RWPE1 (cell line): ENCODE results near the gene B4GAT1.

Source experiments
- CTCF ChIA-PET: fragments of 350-600 bp; sonication (Branson Sonifier 250); formaldehyde crosslinking; extraction: SDS; loops from one replicate; lab custom pipeline; 2021; lab: Yijun Ruan, JAX
- POLR2A ChIA-PET: fragments of 400-600 bp; formaldehyde crosslinking; extraction: SDS; loops from one replicate; lab custom pipeline; 2020; ENCODE audit warnings: antibody characterized with exemption; ENCODE audit not compliant: low non-redundant PET; lab: Yijun Ruan, JAX
- DNase-seq: peaks from one replicate; pipeline ENCODE4 v3.0.0; 2012; ENCODE audit warnings: low spot score
- H3K27ac ChIP-seq: fragments of 450-650 bp; 2 replicates; pipeline ENCODE4 v1.5.1; 2017
- TF ChIP-seq, protein P1 (sequence below): fragments of 450-650 bp; conservative IDR thresholded peaks from 2 replicates; pipeline ENCODE4 v1.5.1; 2017; ENCODE audit warnings: low read depth, mild to moderate bottlenecking

B4GAT1 gene

DNA sequence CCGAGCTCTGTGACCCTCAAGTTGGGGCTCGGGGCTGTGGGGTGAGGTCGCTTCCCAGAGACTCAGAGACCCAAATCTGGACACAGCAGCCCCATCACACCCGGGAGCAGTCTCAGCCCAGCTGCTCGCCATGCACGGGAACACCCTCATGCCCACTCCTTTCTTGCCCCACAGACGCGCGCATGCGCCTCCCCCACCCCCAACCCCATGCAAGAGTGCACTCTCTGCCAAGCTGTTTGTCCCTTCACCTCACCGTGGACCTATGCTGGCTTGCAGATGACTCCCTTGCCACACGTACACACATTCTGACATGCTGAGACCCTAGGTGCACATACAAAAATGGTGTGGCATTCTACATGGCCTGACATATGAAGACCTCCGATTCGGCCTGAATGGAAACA lies 30.1 kb downstream of the B4GAT1 start:
- no peak for DNase-seq
- POLR2A ChIA-PET: no interaction called here
- peak overlapping the region; percentile 93 for H3K27ac ChIP-seq
- TF ChIP-seq, protein P1, sequence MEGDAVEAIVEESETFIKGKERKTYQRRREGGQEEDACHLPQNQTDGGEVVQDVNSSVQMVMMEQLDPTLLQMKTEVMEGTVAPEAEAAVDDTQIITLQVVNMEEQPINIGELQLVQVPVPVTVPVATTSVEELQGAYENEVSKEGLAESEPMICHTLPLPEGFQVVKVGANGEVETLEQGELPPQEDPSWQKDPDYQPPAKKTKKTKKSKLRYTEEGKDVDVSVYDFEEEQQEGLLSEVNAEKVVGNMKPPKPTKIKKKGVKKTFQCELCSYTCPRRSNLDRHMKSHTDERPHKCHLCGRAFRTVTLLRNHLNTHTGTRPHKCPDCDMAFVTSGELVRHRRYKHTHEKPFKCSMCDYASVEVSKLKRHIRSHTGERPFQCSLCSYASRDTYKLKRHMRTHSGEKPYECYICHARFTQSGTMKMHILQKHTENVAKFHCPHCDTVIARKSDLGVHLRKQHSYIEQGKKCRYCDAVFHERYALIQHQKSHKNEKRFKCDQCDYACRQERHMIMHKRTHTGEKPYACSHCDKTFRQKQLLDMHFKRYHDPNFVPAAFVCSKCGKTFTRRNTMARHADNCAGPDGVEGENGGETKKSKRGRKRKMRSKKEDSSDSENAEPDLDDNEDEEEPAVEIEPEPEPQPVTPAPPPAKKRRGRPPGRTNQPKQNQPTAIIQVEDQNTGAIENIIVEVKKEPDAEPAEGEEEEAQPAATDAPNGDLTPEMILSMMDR: no peak
- CTCF ChIA-PET: interaction anchor here (0.8 to 0.9 kb wide), 2 partner anchors 12 to 69 kb away, joined by 3 to 4 read pairs; no protein-coding TSS in a partner anchor

DNA sequence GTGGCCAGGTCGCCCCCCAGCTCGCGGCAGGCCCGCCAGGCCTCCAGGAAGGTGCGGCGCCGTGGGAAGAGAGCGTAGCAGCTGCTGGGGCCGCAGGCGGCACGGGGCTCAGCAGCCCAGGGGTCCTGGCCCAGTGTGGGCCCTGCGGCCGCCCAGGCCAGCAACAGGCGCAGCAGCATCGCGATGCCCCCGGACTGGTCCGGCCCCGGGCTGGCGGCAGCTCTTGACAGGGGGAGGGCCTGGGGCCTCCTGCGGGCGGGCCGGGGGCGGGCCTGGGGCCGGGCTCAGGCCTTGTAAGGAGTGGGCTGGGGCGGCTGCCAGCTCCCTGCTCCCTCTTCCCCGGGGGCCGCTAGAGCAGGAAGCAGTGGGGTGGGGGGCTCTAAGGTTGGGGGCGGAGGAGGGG lies 30.6 kb downstream of the B4GAT1 start, which contains the start of gene CD248:
Gene CD248 (minus strand): TSS at position 196 of the 403 bp plus-strand sequence. CDS start 17 bp downstream, at position 179.
- TF ChIP-seq, protein P1: no peak
- H3K27ac ChIP-seq: peak within 1 kb of the TSS; percentile 93
- ChIA-PET POLR2A (no interaction called here), CTCF (interaction anchor here (0.8 to 0.9 kb wide), 2 partner anchors 12 to 69 kb away, joined by 3 to 4 read pairs; no protein-coding TSS in a partner anchor)
- DNase-seq: no peak

DNA sequence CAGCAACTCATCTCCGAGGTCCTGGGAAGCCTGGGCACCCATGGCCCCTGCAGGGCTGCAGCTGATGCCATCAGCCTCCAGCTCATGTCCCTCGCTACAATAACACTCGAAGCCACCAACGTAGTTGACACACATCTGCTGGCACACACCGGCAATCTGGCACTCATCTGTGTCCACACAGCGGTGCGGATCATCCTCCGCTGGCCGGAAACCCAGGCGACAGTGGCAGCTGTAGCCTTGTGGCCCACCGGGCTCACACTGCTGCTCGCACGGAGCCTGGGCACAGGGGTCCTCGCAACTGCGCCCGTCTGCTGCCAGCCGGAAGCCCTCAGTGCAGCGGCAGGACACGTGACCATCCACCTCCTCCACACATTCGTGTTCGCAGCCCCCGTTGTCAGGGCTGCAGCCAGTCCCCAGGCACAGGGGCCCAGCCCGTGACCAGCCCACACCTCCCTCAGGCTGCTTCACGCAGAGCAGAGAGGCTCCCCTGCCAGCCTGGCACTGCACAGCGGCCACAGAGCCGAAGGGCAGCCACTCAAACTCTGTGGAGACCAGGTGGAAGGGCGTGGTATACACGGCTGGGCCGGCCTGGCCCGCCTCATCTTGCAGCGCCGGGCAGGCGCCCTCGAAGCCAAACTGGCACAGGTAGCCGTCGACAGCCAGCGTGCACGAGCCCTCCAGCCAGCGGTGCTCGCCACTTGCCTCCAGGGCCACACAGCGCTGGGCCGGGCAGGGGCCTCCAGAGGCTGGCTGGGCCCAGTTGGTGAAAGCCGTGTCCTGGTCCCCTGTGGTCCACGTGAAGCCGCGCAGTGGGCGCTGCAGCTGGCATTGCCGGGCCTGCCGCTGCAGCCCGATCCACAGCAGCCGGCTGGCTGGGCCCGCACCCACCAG lies 31.3 kb downstream of the B4GAT1 start:
- no peak for DNase-seq
- H3K27ac ChIP-seq: peak overlapping the region; percentile 93
- POLR2A ChIA-PET: no interaction called here
- CTCF ChIA-PET: interaction anchor here (0.6 to 1.1 kb wide), 4 partner anchors 13 to 70 kb away, joined by 3 to 4 read pairs (median 3); no protein-coding TSS in a partner anchor
- TF ChIP-seq, protein P1: no peak

DNA sequence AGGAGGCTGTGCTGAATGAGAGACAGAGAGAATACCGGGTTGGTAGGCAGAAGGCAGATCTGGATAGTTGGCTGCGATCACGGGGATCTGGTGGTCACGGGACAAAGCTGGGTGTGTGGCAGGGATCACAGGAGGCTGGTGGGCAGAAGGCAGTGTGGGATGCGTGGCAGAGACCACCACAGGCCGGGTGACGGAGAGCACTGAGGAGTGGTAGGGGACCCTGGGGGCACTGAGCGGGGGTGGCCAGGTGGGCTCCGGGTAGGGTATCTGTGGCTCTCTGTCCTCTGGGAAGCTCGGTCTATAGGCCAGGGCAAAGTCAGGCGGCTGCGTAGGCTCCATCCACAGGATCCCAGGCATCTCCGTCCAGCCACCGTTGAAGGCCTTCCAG lies 31.9 kb downstream of the B4GAT1 start:
- ChIA-PET POLR2A (no interaction called here), CTCF (interaction anchor here (0.6 to 1.1 kb wide), 2 partner anchors 13 to 29 kb away, joined by 3 read pairs; no protein-coding TSS in a partner anchor)
- DNase-seq: no peak
- TF ChIP-seq, protein P1: no peak
- H3K27ac ChIP-seq: peak overlapping the region; percentile 93

DNA sequence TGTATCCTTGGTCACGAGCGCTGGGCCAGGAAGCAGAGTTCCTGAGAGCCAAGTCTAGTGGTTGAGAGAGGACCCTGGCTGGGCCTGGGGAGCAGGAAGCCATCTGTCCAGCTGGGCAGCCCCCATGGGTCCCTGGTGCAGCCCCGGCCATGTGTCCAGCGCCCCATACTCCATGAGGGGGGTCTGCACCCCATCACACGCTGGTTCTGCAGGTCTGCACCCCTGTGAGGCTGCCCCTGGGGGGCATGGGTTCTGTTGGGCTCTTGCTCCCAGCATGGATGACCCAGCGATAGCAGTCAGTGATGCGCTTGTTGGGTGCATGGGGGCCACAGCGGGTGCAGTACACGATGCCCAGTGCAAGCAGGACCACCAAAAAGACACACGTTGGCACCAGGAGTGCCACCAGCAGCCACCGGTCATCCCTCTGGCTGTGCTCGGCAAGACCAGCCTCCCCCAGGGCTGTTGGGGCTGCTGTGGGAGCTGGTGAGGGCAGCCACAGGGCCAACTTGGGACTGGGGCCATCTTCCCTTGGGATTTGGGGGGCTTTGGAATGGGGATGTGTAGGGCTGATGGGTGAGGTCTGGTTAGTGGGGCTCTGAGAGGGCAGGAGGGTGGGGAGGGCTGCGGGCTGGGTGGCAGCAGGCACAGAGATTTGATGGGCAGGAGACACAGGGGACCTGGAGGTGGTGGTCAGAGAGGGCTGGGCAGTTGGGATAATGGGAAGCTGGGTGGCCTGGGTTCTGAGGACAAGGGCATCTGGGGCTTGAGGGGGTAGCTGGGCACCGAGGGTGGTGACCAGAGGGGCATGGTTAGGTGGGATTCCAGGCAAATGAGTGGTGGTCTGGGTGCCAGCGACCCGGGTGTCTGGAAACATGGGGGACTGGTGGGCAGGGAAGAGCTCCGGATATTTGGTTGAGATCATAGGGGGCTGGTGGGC lies 32.6 kb downstream of the B4GAT1 start:
- peak overlapping the region; percentile 93 for H3K27ac ChIP-seq
- ChIA-PET CTCF (interaction anchor here (1.0 to 1.1 kb wide), 2 partner anchors 14 to 75 kb away, joined by 3 read pairs; no protein-coding TSS in a partner anchor), POLR2A (no interaction called here)
- DNase-seq: no peak
- TF ChIP-seq, protein P1: no peak

DNA sequence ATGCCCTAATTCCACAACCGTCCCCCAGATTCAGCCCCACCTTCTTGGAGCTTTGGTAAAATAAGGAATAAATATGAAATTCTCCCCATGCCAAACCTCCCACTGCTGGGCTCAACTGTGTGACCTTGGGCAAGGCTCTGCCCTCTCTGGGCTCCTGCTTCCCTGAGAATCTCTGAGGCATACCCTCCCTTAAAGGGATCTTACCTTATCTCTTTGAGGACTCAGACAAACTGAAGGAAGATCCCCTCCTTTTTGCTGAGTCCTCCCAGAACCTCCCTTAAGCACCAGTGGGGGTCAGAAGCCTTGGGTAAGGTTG lies 33.3 kb downstream of the B4GAT1 start:
- CTCF ChIA-PET: interaction anchor here (1.0 kb wide), 1 partner anchor 75 kb away, joined by 3 read pairs; no protein-coding TSS in a partner anchor
- TF ChIP-seq, protein P1: no peak

More for the DNA sequence above, 33.3 kb downstream of the B4GAT1 start:
- POLR2A ChIA-PET: no interaction called here
- no peak for DNase-seq
- H3K27ac ChIP-seq: peak overlapping the region; percentile 93
